Gastrocnemius medialis (tissue), 4 donors: Measurements from ENCODE around the gene TMEM247. TPM values are rescaled to one million over a fixed set of nuclear protein-coding genes. Genes with fewer than 3 reads are reported as not detected.

Source experiments
- ATAC-seq, 2 donors: fragments of 150-250 bp; one replicate each; pipeline ENCODE4 v1.9.1; 2016
- DNase-seq, 2 donors: peaks; one replicate each; pipeline ENCODE4 v3.0.0-alpha.2; 2019
- H3K27ac ChIP-seq, 4 donors: fragments of 200-600 bp; sonication (generic); 1 replicate in 1 of 4; 2 replicates in 3 of 4; pipeline ENCODE4 v1.5.1; 2016 to 2018; ENCODE audit warnings: mild to moderate bottlenecking in 2 of 4, moderate library complexity in 1 of 4
- H3K27me3 ChIP-seq, 3 donors: fragments of 200-600 bp; sonication (generic) in 2 of 3; 1 replicate in 1 of 3; 2 replicates in 2 of 3; pipeline versions ENCODE4 v1.5.1 to v1.6.0; 2016 to 2019; ENCODE audit warnings: mild to moderate bottlenecking in 1 of 3, moderate library complexity in 1 of 3
- H3K36me3 ChIP-seq, 2 donors: fragments of 200-600 bp; sonication (generic) in 1 of 2; one replicate each; pipeline ENCODE4 v1.5.1; 2017 to 2018
- H3K4me1 ChIP-seq, 2 donors: fragments of 200-600 bp; sonication (generic) in 1 of 2; one replicate each; pipeline ENCODE4 v1.5.1; 2016 to 2017; ENCODE audit warnings: mild to moderate bottlenecking in 2 of 2
- H3K4me3 ChIP-seq, 4 donors: fragments of 200-600 bp; sonication (generic) in 3 of 4; 1 replicate in 1 of 4; 2 replicates in 3 of 4; pipeline ENCODE4 v1.5.1; 2016 to 2019; ENCODE audit warnings: mild to moderate bottlenecking in 2 of 4
- H3K9me3 ChIP-seq, 3 donors: fragments of 200-600 bp; sonication (generic) in 2 of 3; 1 replicate in 1 of 3; 2 replicates in 2 of 3; pipeline ENCODE4 v1.5.1; 2016 to 2019
- CTCF ChIP-seq, 5 experiments: fragments of 450-650 bp in 3 of 5; fragments of 200-600 bp in 2 of 5; sonication (generic) in 2 of 5; IDR thresholded peaks in 4 of 5; conservative IDR thresholded peaks in 1 of 5; 1 replicate in 4 of 5; 2 replicates in 1 of 5; pipeline ENCODE4 v1.5.1; 2016 to 2019; ENCODE audit warnings: antibody characterized with exemption in 5 of 5, mild to moderate bottlenecking in 3 of 5, moderate library complexity in 3 of 5
- POLR2A ChIP-seq, 2 donors: fragments of 450-650 bp; IDR thresholded peaks; one replicate each; pipeline ENCODE4 v1.6.1; 2017; ENCODE audit warnings: antibody characterized with exemption in 2 of 2, mild to moderate bottlenecking in 2 of 2, moderate library complexity in 2 of 2
- in situ Hi-C, 4 donors: fragments of 200-750 bp; cut with MboI; loops; one replicate each; pipeline versions ENCODE4 v1.15.0 to v1.8.0; 2017; ENCODE audit warnings: low sequenced_read_pairs in 4 of 4
- intact Hi-C: fragments of 100-400 bp; cut with DNase I; formaldehyde crosslinking; loops from one replicate; pipeline ENCODE4 v1.15.1; 2023; ENCODE audit warnings: low total_unique reads
- total RNA-seq, 4 donors: library from RNA; depleted of rRNA; stranded (reverse); fragments of >200 nt; gene quantifications; one replicate each; pipeline versions ENCODE4 v1.1.0 to v1.2.3, GENCODE V29; 2016

TMEM247 gene
- total RNA-seq, 4 donors from 2014 or later: not detected

GRCh38 chr2:46477925-46478324 lies 1.4 kb upstream of the TMEM247 start:
- H3K27me3 ChIP-seq: no peaks in the 10 kb centered on the region
- H3K4me3 ChIP-seq: no peak overlapping the region
- in situ Hi-C loops (no loop called here), intact Hi-C loops (no loop called here)
- no peaks in the 10 kb centered on the region for H3K36me3 ChIP-seq
- no peaks in the 10 kb centered on the region for H3K4me1 ChIP-seq
- no peak overlapping the region for H3K27ac ChIP-seq
- ATAC-seq: no peak
- no peak for TF ChIP-seq CTCF (IDR thresholded peaks at IDR 0.05 in 4 of 5, conservative IDR thresholded peaks at IDR 0.05 in 1 of 5)
- no peaks in the 10 kb centered on the region for H3K9me3 ChIP-seq
- DNase-seq: no peak

- in situ Hi-C loops (no loop called here), intact Hi-C loops (no loop called here)
- H3K27ac ChIP-seq: no peak overlapping the region
- no peak for DNase-seq
- H3K4me3 ChIP-seq: no peak overlapping the region
- TF ChIP-seq POLR2A (IDR thresholded peaks at IDR 0.05) (no peak), CTCF (IDR thresholded peaks at IDR 0.05 in 4 of 5, conservative IDR thresholded peaks at IDR 0.05 in 1 of 5) (no peak)
- no peaks in the 10 kb centered on the region for H3K9me3 ChIP-seq
- no peak for ATAC-seq
- H3K4me1 ChIP-seq: no peaks in the 10 kb centered on the region
- no peaks in the 10 kb centered on the region for H3K36me3 ChIP-seq
- no peaks in the 10 kb centered on the region for H3K27me3 ChIP-seq
These were observed 1.2 kb downstream of the TMEM247 start for GRCh38 chr2:46480562-46480961.

GRCh38 chr2:46481198-46482193 lies 2.1 kb downstream of the TMEM247 start:
- H3K27me3 ChIP-seq: no peaks in the 10 kb centered on the region
- no peak for DNase-seq
- no peak overlapping the region for H3K27ac ChIP-seq
- intact Hi-C loops (no loop called here), in situ Hi-C loops (no loop called here)
- H3K9me3 ChIP-seq: no peaks in the 10 kb centered on the region
- no peak overlapping the region for H3K4me3 ChIP-seq
- TF ChIP-seq POLR2A (IDR thresholded peaks at IDR 0.05) (no peak), CTCF (IDR thresholded peaks at IDR 0.05 in 4 of 5, conservative IDR thresholded peaks at IDR 0.05 in 1 of 5) (no peak)
- H3K36me3 ChIP-seq: no peaks in the 10 kb centered on the region
- ATAC-seq: no peak
- H3K4me1 ChIP-seq: no peaks in the 10 kb centered on the region

GRCh38 chr2:46482490-46482889 lies 3.1 kb downstream of the TMEM247 start:
- Histone ChIP-seq H3K36me3 (no peaks in the 10 kb centered on the region), H3K9me3 (no peaks in the 10 kb centered on the region), H3K27me3 (no peaks in the 10 kb centered on the region), H3K27ac (no peak overlapping the region), H3K4me3 (no peak overlapping the region), H3K4me1 (peaks cover 0 to 3% of the 10 kb centered on the region in 2 donors)
- in situ Hi-C loops (no loop called here), intact Hi-C loops (no loop called here)
- TF ChIP-seq CTCF (IDR thresholded peaks at IDR 0.05 in 4 of 5, conservative IDR thresholded peaks at IDR 0.05 in 1 of 5) (no peak), POLR2A (IDR thresholded peaks at IDR 0.05) (no peak)
- ATAC-seq (no peak), DNase-seq (no peak)
